GM19324 (cell line): ENCODE data around the gene PCDHGA4.
"Not testable (repeated sequence)": the region's sequence is repeated elsewhere in the genome, so short reads cannot be mapped to it uniquely, and the experiment has no call there.

ENCODE experiments used
- ATAC-seq: cut with Tn5 transposase; IDR thresholded peaks from one replicate; pipeline ENCODE4 v1.9.1; 2021; ENCODE audit warnings: mild to moderate bottlenecking, moderate library complexity; ENCODE audit not compliant: unreplicated experiment, low FRiP score

Gene PCDHGA4

DNA sequence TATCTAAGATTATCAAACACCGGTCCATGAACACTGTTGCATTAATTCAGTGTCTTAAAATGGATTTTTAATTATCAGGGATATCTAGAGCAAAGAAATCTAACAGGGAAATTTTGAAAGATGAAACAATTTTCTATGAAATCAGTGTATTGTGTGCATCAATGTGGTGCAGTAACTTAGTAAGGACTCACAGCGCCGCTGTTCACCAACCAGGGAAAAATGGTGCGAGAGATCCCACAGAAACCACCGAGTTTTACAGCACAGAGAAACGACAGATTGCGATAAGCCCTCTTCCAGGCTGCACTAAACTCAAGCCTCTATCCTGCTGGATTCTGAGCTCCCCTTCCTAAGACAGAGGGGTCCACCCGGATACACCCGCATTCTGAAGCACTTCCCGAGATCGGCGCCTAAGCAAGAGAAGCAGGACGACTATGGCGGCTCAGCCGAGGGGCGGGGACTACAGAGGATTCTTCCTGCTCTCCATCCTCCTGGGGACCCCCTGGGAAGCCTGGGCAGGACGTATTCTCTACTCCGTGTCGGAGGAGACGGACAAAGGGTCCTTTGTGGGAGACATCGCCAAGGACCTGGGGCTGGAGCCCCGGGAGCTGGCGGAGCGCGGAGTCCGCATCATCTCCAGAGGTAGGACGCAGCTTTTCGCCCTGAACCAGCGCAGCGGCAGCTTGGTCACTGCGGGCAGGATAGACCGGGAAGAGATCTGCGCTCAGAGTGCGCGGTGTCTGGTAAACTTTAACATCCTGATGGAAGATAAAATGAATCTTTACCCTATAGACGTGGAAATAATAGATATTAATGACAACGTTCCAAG, 27.9 kb downstream of the PCDHGA4 start, which contains the start of gene PCDHGA7:
TSS of gene PCDHGA7 (plus strand) at position 274 of the 826 bp plus-strand sequence. CDS start at position 432, 158 bp downstream.
- no peak for ATAC-seq

- ATAC-seq, result no peak
These were observed 28.5 kb downstream of the PCDHGA4 start for GRCh38 chr5:141383345-141383744.

DNA sequence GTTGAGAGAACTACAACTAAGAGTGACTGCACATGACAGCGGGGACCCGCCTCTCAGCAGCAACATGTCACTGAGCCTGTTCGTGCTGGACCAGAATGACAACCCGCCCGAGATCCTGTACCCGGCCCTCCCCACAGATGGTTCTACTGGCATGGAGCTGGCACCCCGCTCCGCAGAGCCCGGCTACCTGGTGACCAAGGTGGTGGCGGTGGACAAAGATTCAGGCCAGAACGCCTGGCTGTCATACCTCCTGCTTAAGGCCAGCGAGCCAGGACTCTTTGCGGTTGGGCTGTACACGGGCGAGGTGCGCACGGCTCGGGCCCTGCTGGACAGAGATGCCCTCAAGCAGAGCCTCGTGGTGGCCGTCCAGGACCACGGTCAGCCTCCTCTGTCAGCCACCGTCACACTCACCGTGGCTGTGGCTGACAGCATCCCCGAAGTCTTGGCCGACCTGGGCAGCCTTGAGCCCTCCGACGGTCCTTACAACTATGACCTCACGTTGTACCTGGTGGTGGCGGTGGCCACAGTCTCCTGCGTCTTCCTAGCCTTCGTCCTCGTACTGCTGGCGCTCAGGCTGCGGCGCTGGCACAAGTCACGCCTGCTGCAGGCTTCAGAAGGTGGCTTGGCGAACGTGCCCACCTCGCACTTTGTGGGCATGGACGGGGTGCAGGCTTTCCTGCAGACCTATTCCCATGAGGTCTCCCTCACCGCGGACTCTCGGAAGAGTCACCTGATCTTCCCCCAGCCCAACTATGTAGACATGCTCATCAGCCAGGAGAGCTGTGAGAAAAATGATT, 29.8 kb downstream of the PCDHGA4 start:
- ATAC-seq, result no peak

GRCh38 chr5:141387557-141388311, 32.9 kb downstream of the PCDHGA4 start, which contains the start of gene PCDHGB4:
Gene PCDHGB4, plus strand, starts transcription at chr5:141387698. Its CDS starts 187 bp downstream, at chr5:141387885.
- not testable (repeated sequence) for ATAC-seq

DNA sequence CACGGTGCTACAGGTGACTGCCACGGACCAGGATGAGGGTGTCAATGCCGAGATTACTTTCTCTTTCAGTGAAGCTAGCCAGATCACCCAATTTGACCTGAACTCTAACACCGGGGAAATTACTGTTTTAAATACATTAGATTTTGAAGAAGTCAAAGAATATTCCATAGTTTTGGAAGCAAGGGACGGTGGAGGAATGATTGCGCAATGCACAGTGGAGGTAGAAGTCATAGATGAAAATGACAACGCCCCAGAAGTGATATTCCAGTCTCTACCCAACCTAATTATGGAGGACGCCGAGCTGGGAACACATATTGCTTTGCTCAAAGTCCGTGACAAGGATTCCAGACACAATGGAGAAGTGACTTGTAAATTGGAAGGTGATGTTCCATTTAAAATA, 33.8 kb downstream of the PCDHGA4 start:
- no peak for ATAC-seq

DNA sequence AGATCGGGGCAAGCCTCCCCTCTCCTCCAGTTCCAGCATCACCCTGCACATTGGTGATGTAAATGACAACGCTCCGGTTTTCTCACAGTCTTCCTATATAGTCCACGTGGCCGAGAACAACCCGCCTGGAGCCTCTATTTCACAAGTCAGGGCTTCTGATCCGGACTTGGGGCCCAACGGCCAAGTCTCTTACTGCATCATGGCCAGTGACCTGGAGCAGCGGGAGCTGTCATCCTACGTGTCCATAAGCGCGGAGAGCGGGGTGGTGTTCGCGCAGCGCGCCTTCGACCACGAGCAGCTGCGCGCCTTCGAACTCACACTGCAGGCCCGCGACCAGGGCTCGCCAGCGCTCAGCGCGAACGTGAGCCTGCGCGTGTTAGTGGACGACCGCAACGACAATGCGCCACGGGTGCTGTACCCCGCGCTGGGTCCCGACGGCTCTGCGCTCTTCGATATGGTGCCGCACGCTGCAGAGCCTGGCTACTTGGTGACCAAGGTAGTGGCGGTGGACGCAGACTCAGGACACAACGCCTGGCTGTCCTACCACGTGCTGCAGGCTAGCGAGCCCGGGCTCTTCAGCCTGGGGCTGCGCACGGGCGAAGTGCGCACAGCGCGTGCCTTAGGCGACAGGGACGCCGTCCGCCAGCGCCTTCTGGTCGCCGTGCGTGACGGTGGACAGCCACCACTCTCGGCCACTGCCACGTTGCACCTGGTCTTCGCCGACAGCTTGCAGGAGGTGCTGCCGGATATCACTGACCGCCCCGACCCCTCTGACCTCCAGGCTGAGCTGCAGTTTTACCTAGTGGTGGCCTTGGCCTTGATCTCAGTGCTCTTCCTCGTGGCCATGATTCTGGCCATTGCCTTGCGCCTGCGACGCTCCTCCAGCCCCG, 34.6 kb downstream of the PCDHGA4 start:
- no peak for ATAC-seq

GRCh38 chr5:141392429-141393198, 37.8 kb downstream of the PCDHGA4 start, which contains the start of gene PCDHGA8:
Gene PCDHGA8, plus strand, starts transcription at chr5:141392633. Its CDS starts 181 bp downstream, at chr5:141392814.
- no peak for ATAC-seq

GRCh38 chr5:141393267-141393666, 38.4 kb downstream of the PCDHGA4 start:
- no peak for ATAC-seq

- ATAC-seq, result not testable (repeated sequence)
These were observed 39.8 kb downstream of the PCDHGA4 start for GRCh38 chr5:141394401-141395187.

- not testable (repeated sequence) for ATAC-seq
These were observed 43.1 kb downstream of the PCDHGA4 start, which contains the start of gene PCDHGB5 for GRCh38 chr5:141397756-141398551. Gene PCDHGB5, plus strand, starts transcription at chr5:141397947. Its CDS starts 181 bp downstream, at chr5:141398128.

- no peak for ATAC-seq
These were observed 43.8 kb downstream of the PCDHGA4 start for GRCh38 chr5:141398608-141399007.

GRCh38 chr5:141399555-141400258, 44.9 kb downstream of the PCDHGA4 start:
- ATAC-seq, result no peak

DNA sequence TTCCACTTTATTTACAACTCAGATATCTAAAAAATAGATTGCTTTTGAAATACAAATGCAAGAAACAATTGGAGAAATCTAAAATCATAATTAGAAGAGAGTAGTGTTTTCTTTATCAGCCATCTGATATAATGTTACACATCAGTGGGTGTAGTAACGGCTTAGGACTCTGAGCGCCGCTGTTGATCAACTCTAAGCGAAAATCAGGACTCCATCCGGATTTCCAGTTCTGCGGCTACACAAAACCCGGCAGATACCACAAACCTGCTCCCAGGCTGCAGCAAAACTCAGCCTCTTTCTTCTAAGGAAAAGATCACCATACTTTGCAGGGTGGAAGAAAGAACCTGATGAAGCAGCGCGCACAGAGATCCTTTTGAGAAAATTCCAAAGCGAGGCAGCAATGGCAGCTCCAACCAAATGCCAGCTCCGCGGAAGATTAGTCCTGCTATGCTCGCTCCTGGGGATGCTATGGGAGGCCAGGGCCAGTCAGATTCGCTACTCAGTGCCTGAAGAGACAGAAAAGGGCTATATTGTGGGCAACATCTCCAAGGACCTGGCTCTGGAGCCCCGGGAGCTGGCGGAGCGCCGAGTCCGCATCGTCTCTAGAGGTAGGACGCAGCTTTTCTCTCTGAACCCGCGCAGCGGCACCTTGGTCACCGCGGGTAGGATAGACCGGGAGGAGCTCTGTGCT, 47.9 kb downstream of the PCDHGA4 start, which contains the start of gene PCDHGA9:
TSS of gene PCDHGA9 (plus strand) at position 226 of the 691 bp plus-strand sequence. CDS start at position 401, 175 bp downstream.
- no peak for ATAC-seq

DNA sequence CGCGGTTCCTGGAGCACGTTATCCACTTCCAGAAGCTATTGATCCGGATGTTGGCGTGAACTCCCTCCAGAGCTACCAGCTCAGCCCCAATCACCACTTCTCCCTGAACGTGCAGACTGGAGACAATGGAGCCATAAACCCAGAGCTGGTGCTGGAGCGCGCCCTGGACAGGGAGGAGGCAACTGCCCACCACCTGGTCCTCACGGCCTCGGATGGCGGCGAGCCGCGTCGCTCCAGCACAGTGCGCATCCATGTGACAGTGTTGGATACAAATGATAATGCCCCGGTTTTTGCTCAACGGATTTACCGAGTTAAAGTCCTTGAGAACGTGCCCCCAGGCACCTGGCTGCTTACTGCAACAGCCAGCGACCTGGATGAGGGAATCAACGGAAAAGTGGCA, 48.6 kb downstream of the PCDHGA4 start:
- ATAC-seq, result no peak
